ENCODE data around the gene PDE5A. TPM values are rescaled to one million over a fixed set of nuclear protein-coding genes. Genes with fewer than 3 reads are reported as not detected.

Gene PDE5A
- total and polyA plus RNA-seq, 2 experiments from 2014 or later: 9.7 to 35.8 TPM

- Histone ChIP-seq H2AFZ (no peak overlapping the region), H3K27me3 (no peaks in the 10 kb centered on the region), H3K79me2 (no peaks in the 10 kb centered on the region), H4K20me1 (ENCODE audit: insufficient read depth, poor library complexity, severe bottlenecking) (no peaks in the 10 kb centered on the region), H3K9me2 (replicated peaks; ENCODE audit: insufficient read depth) (no peaks in the 10 kb centered on the region), H3K4me2 (no peak overlapping the region), H3K9me3 (ENCODE audit: low read depth) (no peaks in the 10 kb centered on the region), H3K4me3 (no peak overlapping the region), H3K36me3 (replicated peaks; ENCODE audit: insufficient read depth, low read depth) (no peaks in the 10 kb centered on the region), H3K27ac (no peak overlapping the region), H3K4me1 (ENCODE audit: insufficient read depth) (no peaks in the 10 kb centered on the region)
- no peak for DNase-seq (ENCODE audit: low spot score)
- TF ChIP-seq CTCF (IDR thresholded peaks at IDR 0.05; ENCODE audit: poor library complexity): no peak
- WGBS (ENCODE audit: low lambda C conversion rate, missing lambda C conversion rate): 81% methylated on average over 1 of the region's 1 CpG
Observed at GRCh38 chr4:119543187-119543586, 85.4 kb downstream of the PDE5A start.

GRCh38 chr4:119540249-119540648 is 88.4 kb downstream of the PDE5A start:
- Histone ChIP-seq H3K4me3 (no peak overlapping the region), H4K20me1 (ENCODE audit: insufficient read depth, poor library complexity, severe bottlenecking) (no peaks in the 10 kb centered on the region), H2AFZ (no peak overlapping the region), H3K79me2 (no peaks in the 10 kb centered on the region), H3K9me3 (ENCODE audit: low read depth) (no peaks in the 10 kb centered on the region), H3K4me2 (no peak overlapping the region), H3K9me2 (replicated peaks; ENCODE audit: insufficient read depth) (no peaks in the 10 kb centered on the region), H3K4me1 (ENCODE audit: insufficient read depth) (no peaks in the 10 kb centered on the region), H3K36me3 (replicated peaks; ENCODE audit: insufficient read depth, low read depth) (no peaks in the 10 kb centered on the region), H3K27me3 (no peaks in the 10 kb centered on the region), H3K27ac (no peak overlapping the region)
- 91% methylated on average over 1 of the region's 1 CpG for WGBS (ENCODE audit: low lambda C conversion rate, missing lambda C conversion rate)
- TF ChIP-seq EZH2phosphoT487 (IDR thresholded peaks at IDR 0.05; ENCODE audit: low read depth, severe bottlenecking, unreplicated experiment): no peak
- TF ChIP-seq CTCF (IDR thresholded peaks at IDR 0.05; ENCODE audit: poor library complexity): no peak
- TF ChIP-seq EZH2 (IDR thresholded peaks at IDR 0.05; ENCODE audit: borderline replicate concordance): no peak
- no peak for DNase-seq (ENCODE audit: low spot score)

GRCh38 chr4:119537586-119537985 is 91.0 kb downstream of the PDE5A start:
- H3K9me2 ChIP-seq (replicated peaks; ENCODE audit: insufficient read depth): no peaks in the 10 kb centered on the region
- no peaks in the 10 kb centered on the region for H3K4me1 ChIP-seq (ENCODE audit: insufficient read depth)
- no peaks in the 10 kb centered on the region for H3K79me2 ChIP-seq
- H3K9me3 ChIP-seq (ENCODE audit: low read depth): no peaks in the 10 kb centered on the region
- 100% methylated on average over 1 of the region's 1 CpG for WGBS (ENCODE audit: low lambda C conversion rate, missing lambda C conversion rate)
- H3K36me3 ChIP-seq (replicated peaks; ENCODE audit: insufficient read depth, low read depth): no peaks in the 10 kb centered on the region
- no peak for TF ChIP-seq CTCF (IDR thresholded peaks at IDR 0.05; ENCODE audit: poor library complexity)
- no peak for TF ChIP-seq EZH2phosphoT487 (IDR thresholded peaks at IDR 0.05; ENCODE audit: low read depth, severe bottlenecking, unreplicated experiment)
- TF ChIP-seq EZH2 (IDR thresholded peaks at IDR 0.05; ENCODE audit: borderline replicate concordance): no peak
- no peak overlapping the region for H3K4me2 ChIP-seq
- DNase-seq (ENCODE audit: low spot score): no peak
- no peaks in the 10 kb centered on the region for H3K27me3 ChIP-seq
- no peak overlapping the region for H2AFZ ChIP-seq
- H3K27ac ChIP-seq: no peak overlapping the region
- no peak overlapping the region for H3K4me3 ChIP-seq
- no peaks in the 10 kb centered on the region for H4K20me1 ChIP-seq (ENCODE audit: insufficient read depth, poor library complexity, severe bottlenecking)
